Stimulated activated memory B cell treated with anti-CD40 and anti-IgM and Interleukin-4, amounts not matched to agents 10 μg/mL and 1 μg/mL and 100 μg/mL, for 72 hours (primary cell): Measurements from ENCODE around the gene GTF2I.
"Not testable (repeated sequence)": the region's sequence is repeated elsewhere in the genome, so short reads cannot be mapped to it uniquely, and the experiment has no call there.

ENCODE experiments used
- ATAC-seq: fragments of 150-1000 bp; cut with Tn5 transposase; 2 replicates; pipeline ENCODE4 v1.10.0; 2021
- H3K27ac Mint-ChIP-seq: one replicate; pipeline ENCODE4 v1.8.0; 2022; ENCODE audit warnings: mild to moderate bottlenecking, mixed read lengths
- H3K27me3 Mint-ChIP-seq: one replicate; pipeline ENCODE4 v1.8.0; 2022; ENCODE audit warnings: mixed read lengths
- H3K36me3 Mint-ChIP-seq: one replicate; pipeline ENCODE4 v1.8.0; 2022; ENCODE audit warnings: mixed read lengths
- H3K4me1 Mint-ChIP-seq: one replicate; pipeline ENCODE4 v1.8.0; 2022; ENCODE audit warnings: mixed read lengths
- H3K4me3 Mint-ChIP-seq: one replicate; pipeline ENCODE4 v1.8.0; 2022; ENCODE audit warnings: mild to moderate bottlenecking, moderate library complexity, mixed read lengths
- H3K9me3 Mint-ChIP-seq: one replicate; pipeline ENCODE4 v1.8.0; 2022; ENCODE audit warnings: mixed read lengths

Gene GTF2I

DNA sequence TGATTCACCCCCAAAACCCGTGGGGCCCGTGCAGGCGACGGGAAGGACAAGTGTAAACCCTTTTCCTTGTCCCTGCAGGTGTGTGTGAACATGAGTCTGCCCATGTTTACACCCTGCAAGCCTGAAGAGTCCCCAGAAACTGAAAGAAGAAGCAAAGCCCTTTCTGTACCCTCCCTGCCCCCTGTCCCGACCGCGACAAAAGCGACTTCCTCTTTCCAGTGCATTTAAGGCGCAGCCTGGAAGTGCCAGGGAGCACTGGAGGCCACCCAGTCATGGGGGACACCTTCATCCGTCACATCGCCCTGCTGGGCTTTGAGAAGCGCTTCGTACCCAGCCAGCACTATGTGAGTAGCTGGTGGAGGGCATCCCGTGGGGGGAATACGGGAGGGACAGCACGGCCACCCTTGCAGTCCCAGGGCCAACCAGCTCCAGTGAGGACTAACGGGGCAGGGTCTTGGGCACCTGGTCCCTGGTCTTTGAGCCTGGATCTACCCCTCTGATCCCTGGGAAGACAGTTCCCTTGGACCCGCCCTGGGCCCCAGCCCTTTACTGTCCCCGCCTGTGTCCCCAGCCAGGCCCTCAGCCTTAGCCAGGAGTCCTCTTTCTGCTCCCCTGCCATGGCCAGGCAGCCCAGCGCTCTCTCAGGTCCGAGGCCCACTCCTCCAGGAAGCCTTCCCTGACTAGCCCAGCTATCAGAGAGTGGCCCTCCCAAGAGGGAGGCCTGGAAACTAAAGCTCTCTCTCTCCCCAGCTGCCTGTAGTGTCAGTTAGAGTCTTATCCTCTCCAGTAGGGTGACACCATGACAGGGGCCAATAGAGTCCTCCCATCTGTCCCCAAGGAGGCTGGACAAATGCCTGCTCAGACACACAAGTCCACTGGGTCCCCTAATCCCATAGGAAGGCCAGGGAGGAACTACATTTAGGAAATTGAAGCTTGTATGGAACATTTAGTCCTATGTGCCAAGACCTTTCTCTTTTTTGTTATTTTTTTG lies 116.5 kb downstream of the GTF2I start, which contains the start of gene NCF1:
TSS of gene NCF1 (plus strand) at position 252 of the 991 bp plus-strand sequence. CDS start at position 273, 21 bp downstream.
- ATAC-seq: peak; percentile 96

GRCh38 chr7:74775111-74775510 lies 117.6 kb downstream of the GTF2I start:
- ATAC-seq: peak; percentile 50
- not testable (repeated sequence) for H3K36me3 Mint-ChIP-seq, H3K27me3 Mint-ChIP-seq, H3K9me3 Mint-ChIP-seq, H3K4me3 Mint-ChIP-seq, H3K27ac Mint-ChIP-seq, H3K4me1 Mint-ChIP-seq

More for the DNA sequence above, 116.5 kb downstream of the GTF2I start, which contains the start of gene NCF1:
- H3K36me3 Mint-ChIP-seq, H3K27ac Mint-ChIP-seq, H3K4me3 Mint-ChIP-seq, H3K27me3 Mint-ChIP-seq, H3K4me1 Mint-ChIP-seq, H3K9me3 Mint-ChIP-seq: not testable (repeated sequence)

- H3K27me3 Mint-ChIP-seq, H3K4me3 Mint-ChIP-seq, H3K27ac Mint-ChIP-seq, ATAC-seq, H3K4me1 Mint-ChIP-seq, H3K36me3 Mint-ChIP-seq, H3K9me3 Mint-ChIP-seq: not testable (repeated sequence)
Measured at GRCh38 chr7:74779053-74779452, 121.5 kb downstream of the GTF2I start.

- not testable (repeated sequence) for ATAC-seq, H3K9me3 Mint-ChIP-seq, H3K36me3 Mint-ChIP-seq, H3K4me3 Mint-ChIP-seq, H3K27ac Mint-ChIP-seq, H3K4me1 Mint-ChIP-seq, H3K27me3 Mint-ChIP-seq
Measured at GRCh38 chr7:74781746-74782145, 124.2 kb downstream of the GTF2I start.

GRCh38 chr7:74783595-74783994 lies 126.1 kb downstream of the GTF2I start:
- not testable (repeated sequence) for H3K4me3 Mint-ChIP-seq, H3K4me1 Mint-ChIP-seq, H3K9me3 Mint-ChIP-seq, H3K27me3 Mint-ChIP-seq, H3K27ac Mint-ChIP-seq, ATAC-seq, H3K36me3 Mint-ChIP-seq

DNA sequence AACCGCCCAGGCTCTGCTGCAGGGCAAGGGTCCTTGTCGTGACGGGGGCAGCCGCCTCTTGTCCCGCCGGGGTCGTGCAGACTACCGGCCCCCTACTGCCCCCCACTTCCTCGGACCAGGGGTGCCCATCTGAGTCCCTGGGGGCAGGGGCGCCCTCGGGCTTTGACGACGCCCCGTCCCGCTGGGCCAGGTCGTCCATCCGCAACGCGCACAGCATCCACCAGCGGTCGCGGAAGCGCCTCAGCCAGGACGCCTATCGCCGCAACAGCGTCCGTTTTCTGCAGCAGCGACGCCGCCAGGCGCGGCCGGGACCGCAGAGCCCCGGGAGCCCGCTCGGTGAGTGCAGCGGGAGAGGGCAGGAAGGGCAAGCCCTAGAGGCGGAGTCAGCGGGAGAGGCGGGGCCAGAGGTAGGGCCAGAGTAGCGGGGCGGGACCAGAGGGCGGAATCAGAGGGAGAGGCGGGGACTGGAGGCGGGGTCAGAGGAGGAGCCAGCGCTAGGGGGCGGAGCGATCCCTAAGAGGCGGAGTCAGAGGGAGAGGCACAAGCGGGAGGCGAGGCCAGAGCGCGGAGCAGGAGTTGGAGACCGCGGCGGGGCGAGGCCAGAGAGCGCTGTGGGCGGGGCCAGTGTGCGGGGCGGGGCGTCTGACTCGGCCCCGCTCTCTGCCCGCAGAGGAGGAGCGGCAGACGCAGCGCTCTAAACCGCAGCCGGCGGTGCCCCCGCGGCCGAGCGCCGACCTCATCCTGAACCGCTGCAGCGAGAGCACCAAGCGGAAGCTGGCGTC lies 131.0 kb downstream of the GTF2I start:
- not testable (repeated sequence) for H3K27ac Mint-ChIP-seq, H3K4me1 Mint-ChIP-seq, H3K36me3 Mint-ChIP-seq, H3K27me3 Mint-ChIP-seq, H3K9me3 Mint-ChIP-seq
- ATAC-seq: peak; percentile 97
- peak overlapping the region; percentile 46 for H3K4me3 Mint-ChIP-seq

DNA sequence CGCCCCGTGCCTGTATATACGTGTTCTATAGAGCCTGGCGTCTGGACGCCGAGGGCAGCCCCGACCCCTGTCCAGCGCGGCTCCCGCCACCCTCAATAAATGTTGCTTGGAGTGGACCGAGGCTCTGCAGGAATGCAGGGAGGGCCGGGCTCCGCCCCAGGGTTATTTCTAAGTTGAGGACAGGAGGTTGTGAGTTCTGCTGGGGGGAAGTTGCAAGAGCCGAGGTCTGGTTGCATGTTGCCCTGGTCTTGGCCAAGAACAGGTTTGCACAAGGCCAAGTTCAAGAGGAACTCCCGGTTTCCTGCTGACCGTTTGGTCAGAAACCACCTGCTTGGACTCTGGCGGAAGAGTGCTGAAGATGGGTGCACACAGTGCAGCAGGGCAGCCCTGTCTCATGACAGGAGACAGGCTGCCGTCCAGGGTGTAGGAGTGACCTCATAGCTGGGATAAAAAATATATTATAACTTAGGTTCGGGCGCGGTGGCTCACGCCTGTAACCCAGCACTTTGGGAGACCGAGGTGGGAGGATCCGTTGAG lies 131.8 kb downstream of the GTF2I start:
- not testable (repeated sequence) for H3K9me3 Mint-ChIP-seq, H3K36me3 Mint-ChIP-seq, H3K4me1 Mint-ChIP-seq, H3K27ac Mint-ChIP-seq, H3K4me3 Mint-ChIP-seq, H3K27me3 Mint-ChIP-seq
- peak; percentile 2 for ATAC-seq

DNA sequence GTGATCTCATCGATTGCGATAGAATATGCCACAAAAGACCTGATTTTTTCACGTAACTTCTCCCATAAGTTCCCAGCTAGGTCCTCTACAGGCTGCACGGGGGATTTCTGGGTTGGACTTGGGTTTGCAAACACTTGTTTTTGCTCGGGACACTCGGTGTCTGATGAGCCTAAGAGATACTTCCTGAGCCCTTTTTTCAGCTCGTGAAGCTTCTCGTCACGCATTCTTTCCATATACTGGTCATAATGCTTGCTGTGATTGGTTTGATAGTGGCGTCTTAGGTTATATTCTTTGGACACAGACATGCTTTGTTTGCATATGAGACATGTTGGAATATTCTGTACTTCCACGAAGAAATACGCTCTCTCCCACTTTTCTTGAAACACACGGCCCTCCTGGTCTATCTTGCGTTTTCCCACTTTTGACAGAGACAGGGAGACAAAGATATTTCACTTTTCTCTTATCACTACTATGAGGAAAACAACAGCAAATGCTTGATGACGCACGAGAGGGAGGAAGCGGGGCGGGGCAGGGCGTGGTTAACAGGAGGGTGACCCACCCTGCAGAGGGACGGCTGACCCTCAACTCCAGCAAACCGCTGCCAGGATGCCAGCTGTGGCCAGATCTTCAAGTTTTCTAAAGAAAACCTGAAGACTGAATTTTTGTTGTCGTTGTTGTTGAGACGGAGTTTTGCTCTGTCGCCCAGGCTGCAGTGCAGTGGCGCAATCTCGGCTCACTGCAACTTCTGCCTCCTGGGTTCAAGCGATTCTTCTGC lies 140.5 kb downstream of the GTF2I start:
- ATAC-seq, H3K27me3 Mint-ChIP-seq, H3K36me3 Mint-ChIP-seq, H3K4me1 Mint-ChIP-seq, H3K4me3 Mint-ChIP-seq, H3K9me3 Mint-ChIP-seq, H3K27ac Mint-ChIP-seq: not testable (repeated sequence)

DNA sequence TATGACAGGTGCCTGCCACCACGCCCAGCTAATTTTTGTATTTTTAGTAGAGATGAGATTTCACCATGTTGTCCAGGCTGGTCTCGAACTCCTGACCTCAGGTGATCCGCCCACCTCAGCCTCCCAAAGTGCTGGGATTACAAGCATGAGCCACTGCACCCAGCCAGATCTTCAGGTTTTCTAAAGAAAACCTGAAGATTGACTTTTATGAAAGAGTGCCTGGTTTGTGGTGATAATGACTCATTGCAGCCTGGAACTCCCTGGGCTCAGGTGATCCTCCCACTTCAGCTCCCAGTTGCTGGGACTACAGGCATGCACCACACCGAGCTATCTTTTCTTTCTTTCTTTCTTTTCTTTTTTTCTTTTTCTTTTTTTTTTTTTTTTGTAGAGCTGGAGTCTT lies 141.1 kb downstream of the GTF2I start:
- H3K4me3 Mint-ChIP-seq, H3K27me3 Mint-ChIP-seq, H3K9me3 Mint-ChIP-seq, H3K4me1 Mint-ChIP-seq, H3K27ac Mint-ChIP-seq, H3K36me3 Mint-ChIP-seq: not testable (repeated sequence)
- peak; percentile 56 for ATAC-seq
